Lower leg skin (tissue), 3 donors: ENCODE results near the gene IL31.

Experiments used
- CTCF ChIP-seq, 3 donors: fragments of 450-650 bp; IDR thresholded peaks; one replicate each; pipeline ENCODE4 v1.5.1; 2016; ENCODE audit warnings: antibody characterized with exemption in 3 of 3, mild to moderate bottlenecking in 3 of 3, moderate library complexity in 2 of 3
- POLR2A ChIP-seq, 2 donors: fragments of 450-650 bp; IDR thresholded peaks; one replicate each; pipeline ENCODE4 v1.6.1; 2016 to 2017; ENCODE audit warnings: antibody characterized with exemption in 2 of 2, mild to moderate bottlenecking in 1 of 2, moderate library complexity in 1 of 2

DNA sequence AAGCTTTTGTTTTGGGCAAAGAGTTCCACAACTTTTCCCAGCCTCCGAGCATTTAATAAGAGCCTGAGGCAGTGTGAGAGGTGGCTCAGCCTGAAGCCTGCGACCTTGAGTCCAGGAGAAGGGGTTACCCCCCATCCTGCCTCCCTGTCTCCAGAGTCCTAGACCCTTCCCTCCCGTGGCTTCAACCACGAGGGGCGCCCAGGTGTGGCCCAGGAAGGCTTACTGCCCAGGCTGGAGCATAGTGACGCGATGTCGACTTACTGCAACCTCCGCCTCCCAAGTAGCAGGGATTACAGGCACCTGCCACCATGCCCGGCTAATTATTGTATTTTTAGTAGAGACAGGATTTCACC lies 9.5 kb upstream of the IL31 start:
- TF ChIP-seq CTCF (IDR thresholded peaks at IDR 0.05) (no peak), POLR2A (IDR thresholded peaks at IDR 0.05) (no peak)
